Measurements from ENCODE around the gene NRP2. TPM values are rescaled to one million over a fixed set of nuclear protein-coding genes. Genes with fewer than 3 reads are reported as not detected.

The NRP2 gene
- total RNA-seq, 4 donors from 2014 or later, result 35.9 to 156 (median 114) TPM

- H3K27ac ChIP-seq, result peak overlapping the region; percentile 11 to 17
- TF ChIP-seq CTCF (IDR thresholded peaks at IDR 0.05) (no peak), POLR2A (IDR thresholded peaks at IDR 0.05) (no peak)
- intact Hi-C loops (cut with DNase I; ENCODE audit: low total_unique reads), result loop anchor here (10.0 kb wide), 1 partner anchor 279 kb away; no protein-coding TSS in a partner anchor
- no peaks in the 10 kb centered on the region for H3K27me3 ChIP-seq
- no peaks in the 10 kb centered on the region for H3K4me1 ChIP-seq
- no peak overlapping the region for H3K4me3 ChIP-seq
- no peak for DNase-seq
- no peaks in the 10 kb centered on the region for H3K36me3 ChIP-seq
- H3K9me3 ChIP-seq, result no peaks in the 10 kb centered on the region
Measured at GRCh38 chr2:205644018-205644417, 38.3 kb upstream of the NRP2 start.

- Histone ChIP-seq H3K27ac (no peak overlapping the region), H3K27me3 (no peaks in the 10 kb centered on the region), H3K36me3 (no peaks in the 10 kb centered on the region), H3K9me3 (no peaks in the 10 kb centered on the region), H3K4me3 (no peak overlapping the region), H3K4me1 (no peaks in the 10 kb centered on the region)
- no peak for DNase-seq
- intact Hi-C loops (cut with DNase I; ENCODE audit: low total_unique reads), result loop anchor here (10.0 kb wide), 1 partner anchor 282 kb away; no protein-coding TSS in a partner anchor
- TF ChIP-seq POLR2A (IDR thresholded peaks at IDR 0.05) (no peak), CTCF (IDR thresholded peaks at IDR 0.05) (no peak)
Measured at GRCh38 chr2:205646680-205647079, 35.6 kb upstream of the NRP2 start.

- no peaks in the 10 kb centered on the region for H3K27me3 ChIP-seq
- no peaks in the 10 kb centered on the region for H3K36me3 ChIP-seq
- no peak for DNase-seq
- no peak overlapping the region for H3K27ac ChIP-seq
- H3K4me3 ChIP-seq, result no peak overlapping the region
- intact Hi-C loops (cut with DNase I; ENCODE audit: low total_unique reads), result no loop called here
- H3K9me3 ChIP-seq, result no peaks in the 10 kb centered on the region
- no peak for TF ChIP-seq POLR2A (IDR thresholded peaks at IDR 0.05)
- no peak for TF ChIP-seq CTCF (IDR thresholded peaks at IDR 0.05)
- no peaks in the 10 kb centered on the region for H3K4me1 ChIP-seq
Measured at GRCh38 chr2:205650450-205650849, 31.9 kb upstream of the NRP2 start.

GRCh38 chr2:205650931-205651330 is 31.4 kb upstream of the NRP2 start:
- DNase-seq, result no peak
- Histone ChIP-seq H3K36me3 (no peaks in the 10 kb centered on the region), H3K27ac (no peak overlapping the region), H3K4me1 (no peaks in the 10 kb centered on the region), H3K4me3 (no peak overlapping the region), H3K9me3 (no peaks in the 10 kb centered on the region), H3K27me3 (no peaks in the 10 kb centered on the region)
- TF ChIP-seq POLR2A (IDR thresholded peaks at IDR 0.05), result no peak
- no peak for TF ChIP-seq CTCF (IDR thresholded peaks at IDR 0.05)
- intact Hi-C loops (cut with DNase I; ENCODE audit: low total_unique reads), result no loop called here

GRCh38 chr2:205651719-205652118 is 30.6 kb upstream of the NRP2 start:
- intact Hi-C loops (cut with DNase I; ENCODE audit: low total_unique reads), result no loop called here
- no peaks in the 10 kb centered on the region for H3K4me1 ChIP-seq
- no peak overlapping the region for H3K27ac ChIP-seq
- no peak overlapping the region for H3K4me3 ChIP-seq
- no peaks in the 10 kb centered on the region for H3K27me3 ChIP-seq
- no peaks in the 10 kb centered on the region for H3K36me3 ChIP-seq
- no peaks in the 10 kb centered on the region for H3K9me3 ChIP-seq
- DNase-seq, result no peak
- TF ChIP-seq CTCF (IDR thresholded peaks at IDR 0.05), result no peak
- TF ChIP-seq POLR2A (IDR thresholded peaks at IDR 0.05), result no peak
